NT2/D1 (cell line): ENCODE data around the gene ANTXR2.
"Not testable (repeated sequence)": the region's sequence is repeated elsewhere in the genome, so short reads cannot be mapped to it uniquely, and the experiment has no call there.

Experiments used
- YY1 ChIP-seq: IDR thresholded peaks from 2 replicates; pipeline ENCODE4 v1.6.1; 2011; ENCODE audit not compliant: insufficient read length, insufficient read depth
- ZNF274 ChIP-seq: IDR thresholded peaks from 2 replicates; pipeline ENCODE4 v1.6.1; 2011; ENCODE audit warnings: mild to moderate bottlenecking, low read depth, low read length

DNA sequence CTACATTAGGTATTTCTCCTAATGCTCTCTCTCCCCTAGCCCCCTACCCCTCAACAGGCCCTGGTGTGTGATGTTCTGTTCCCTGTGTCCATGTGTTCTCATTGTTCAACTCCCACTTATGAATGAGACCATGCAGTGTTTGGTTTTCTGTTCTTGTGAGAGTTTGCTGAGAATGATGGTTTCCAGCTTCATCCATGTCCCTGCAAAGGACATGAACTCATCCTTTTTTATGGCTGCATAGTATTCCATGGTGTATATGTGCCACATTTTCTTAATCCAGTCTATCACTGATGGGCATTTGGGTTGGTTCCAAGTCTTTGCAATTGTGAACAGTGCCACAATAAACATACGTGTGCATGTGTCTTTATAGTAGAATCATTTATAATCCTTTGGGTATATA lies 184.0 kb downstream of the ANTXR2 start:
- TF ChIP-seq ZNF274, YY1: not testable (repeated sequence)
